GM21737 (cell line): ENCODE results near the gene GPC6.

Source experiments
- ATAC-seq: cut with Tn5 transposase; IDR thresholded peaks from one replicate; pipeline ENCODE4 v1.9.1; 2021; ENCODE audit warnings: mild to moderate bottlenecking, moderate library complexity; ENCODE audit not compliant: unreplicated experiment

Gene GPC6

GRCh38 chr13:93558637-93559036 lies 332.0 kb downstream of the GPC6 start:
- no peak for ATAC-seq

GRCh38 chr13:93559718-93560117 lies 333.1 kb downstream of the GPC6 start:
- no peak for ATAC-seq

GRCh38 chr13:93561576-93562225 lies 335.1 kb downstream of the GPC6 start:
- ATAC-seq, result no peak

- no peak for ATAC-seq
These were observed 336.1 kb downstream of the GPC6 start for GRCh38 chr13:93562676-93563075.

- ATAC-seq, result no peak
These were observed 350.5 kb downstream of the GPC6 start for GRCh38 chr13:93577105-93577504.

- no peak for ATAC-seq
These were observed 363.2 kb downstream of the GPC6 start for GRCh38 chr13:93589788-93590187.

GRCh38 chr13:93603043-93603442 lies 376.4 kb downstream of the GPC6 start:
- no peak for ATAC-seq

GRCh38 chr13:93614776-93615175 lies 388.2 kb downstream of the GPC6 start:
- no peak for ATAC-seq

GRCh38 chr13:93620181-93620765 lies 393.7 kb downstream of the GPC6 start:
- ATAC-seq, result no peak

GRCh38 chr13:93621051-93621450 lies 394.4 kb downstream of the GPC6 start:
- ATAC-seq, result no peak

GRCh38 chr13:93621966-93622365 lies 395.4 kb downstream of the GPC6 start:
- no peak for ATAC-seq

- no peak for ATAC-seq
These were observed 397.7 kb downstream of the GPC6 start for GRCh38 chr13:93624311-93624777.

GRCh38 chr13:93625536-93625935 lies 398.9 kb downstream of the GPC6 start:
- ATAC-seq, result no peak

GRCh38 chr13:93628136-93628797 lies 401.7 kb downstream of the GPC6 start:
- ATAC-seq, result no peak

- ATAC-seq, result no peak
These were observed 409.0 kb downstream of the GPC6 start for GRCh38 chr13:93635616-93636032.

GRCh38 chr13:93637852-93638251 lies 411.2 kb downstream of the GPC6 start:
- ATAC-seq, result no peak

GRCh38 chr13:93640452-93640851 lies 413.8 kb downstream of the GPC6 start:
- ATAC-seq, result no peak

- ATAC-seq, result no peak
These were observed 419.6 kb downstream of the GPC6 start for GRCh38 chr13:93646245-93646644.

GRCh38 chr13:93649496-93649895 lies 422.9 kb downstream of the GPC6 start:
- no peak for ATAC-seq

- no peak for ATAC-seq
These were observed 427.2 kb downstream of the GPC6 start for GRCh38 chr13:93653776-93654175.

GRCh38 chr13:93655154-93655553 lies 428.5 kb downstream of the GPC6 start:
- ATAC-seq, result no peak

- no peak for ATAC-seq
These were observed 433.9 kb downstream of the GPC6 start for GRCh38 chr13:93660391-93661063.
